GM12878 (cell line): Measurements from ENCODE around the gene ADAR. TPM values are rescaled to one million over a fixed set of nuclear protein-coding genes. Genes with fewer than 3 reads are reported as not detected.
A peak's percentile ranks its signal among the peaks of the same experiment; 100 is the strongest.

Experiments used
- ATAC-seq: fragments of 200-7000 bp; cut with Tn5 transposase; 3 replicates; pipeline ENCODE4 v1.9.1; 2020; ENCODE audit warnings: mild to moderate bottlenecking, moderate library complexity
- BruUV-seq: library from RNA; stranded (reverse); fragments of 400-500 nt; replicated peaks from 2 replicates; lab custom pipeline; 2021; lab: Mats Ljungman, UMichigan
- CTCF ChIA-PET: fragments of 300-600 bp; sonication (Branson Sonifier 250); formaldehyde crosslinking; extraction: SDS; loops from one replicate; lab custom pipeline; 2021; ENCODE audit warnings: inconsistent platforms; lab: Yijun Ruan, JAX
- POLR2A ChIA-PET: fragments of 350-600 bp; formaldehyde crosslinking; extraction: SDS; loops from one replicate; lab custom pipeline; 2021; ENCODE audit warnings: inconsistent platforms; lab: Charles Lee
- RAD21 ChIA-PET: fragments of 300-600 bp; sonication (Branson Sonifier 250); formaldehyde crosslinking; loops from one replicate; lab custom pipeline; 2023; ENCODE audit warnings: antibody characterized with exemption; ENCODE audit not compliant: unreplicated experiment; lab: Charles Lee
- SMC1A ChIA-PET: fragments of 300-600 bp; sonication (Branson Sonifier 250); formaldehyde crosslinking; loops from one replicate; lab custom pipeline; 2023; ENCODE audit not compliant: unreplicated experiment, uncharacterized antibody; lab: Charles Lee
- DNase-seq: peaks from one replicate; pipeline ENCODE4 v3.0.0-alpha.2; 2011; ENCODE audit warnings: low read depth, low spot score
- FAIRE-seq: peaks from 3 replicates; lab custom pipeline; 2011; peaks lifted over from hg19 to GRCh38; lab: Jason Lieb, UNC
- H2AFZ ChIP-seq: 2 replicates; pipeline ENCODE4 v1.6.0; 2011; ENCODE audit warnings: low read depth, low read length, control low read depth; ENCODE audit not compliant: control insufficient read depth
- H3K27ac ChIP-seq: 2 replicates; pipeline ENCODE4 v1.5.1; 2011; ENCODE audit warnings: control low read depth; ENCODE audit not compliant: control insufficient read depth, insufficient read depth
- H3K27me3 ChIP-seq, 2 experiments: replicated peaks in 1 of 2; 2 replicates each; pipeline versions ENCODE4 v1.6.0 to v1.6.1; 2011; ENCODE audit warnings: low read length in 1 of 2; ENCODE audit not compliant: control insufficient read depth in 2 of 2, insufficient read depth in 2 of 2
- H3K36me3 ChIP-seq, 2 experiments: 2 replicates each; pipeline ENCODE4 v1.5.1; 2011; ENCODE audit warnings: low read length in 1 of 2; ENCODE audit not compliant: control insufficient read depth in 2 of 2, insufficient read depth in 2 of 2
- H3K4me1 ChIP-seq: 2 replicates; pipeline ENCODE4 v1.6.1; 2011; ENCODE audit warnings: mild to moderate bottlenecking, low read length, moderate library complexity, mixed read lengths; ENCODE audit not compliant: control insufficient read depth, insufficient read depth
- H3K4me2 ChIP-seq: 2 replicates; pipeline ENCODE4 v1.6.0; 2011; ENCODE audit warnings: control low read depth; ENCODE audit not compliant: control insufficient read depth, insufficient read depth
- H3K4me3 ChIP-seq: fragments of 200-600 bp; sonication (generic); 2 replicates; pipeline ENCODE4 v1.5.1; 2016
- H3K79me2 ChIP-seq: 2 replicates; pipeline ENCODE4 v1.6.0; 2011; ENCODE audit warnings: low read length; ENCODE audit not compliant: control insufficient read depth, insufficient read depth
- H3K9ac ChIP-seq: 2 replicates; pipeline ENCODE4 v1.8.0; 2011; ENCODE audit warnings: low read length, control low read depth, mixed read lengths; ENCODE audit not compliant: control insufficient read depth, insufficient read depth
- H3K9me3 ChIP-seq: replicated peaks from 3 replicates; pipeline ENCODE4 v1.5.1; 2011; ENCODE audit warnings: mild to moderate bottlenecking, low read length; ENCODE audit not compliant: control insufficient read depth, insufficient read depth
- H4K20me1 ChIP-seq: 2 replicates; pipeline ENCODE4 v1.6.0; 2011; ENCODE audit not compliant: control insufficient read depth, insufficient read depth
- MEF2B ChIP-seq: fragments of 450-650 bp; IDR thresholded peaks from 2 replicates; pipeline ENCODE4 v1.6.1; 2018; ENCODE audit warnings: mild to moderate bottlenecking, moderate library complexity; ENCODE audit not compliant: partially characterized antibody, poor library complexity, severe bottlenecking
- POU2F2 ChIP-seq: IDR thresholded peaks from 3 replicates; pipeline ENCODE4 v1.6.1; 2011; ENCODE audit warnings: low read depth, mild to moderate bottlenecking, low read length, borderline replicate concordance
- WGBS: methylation state at CpG from one replicate; pipeline ENCODE4 v1.1.6; 2016; ENCODE audit warnings: low lambda C conversion rate; ENCODE audit not compliant: insufficient replicate concordance, insufficient coverage; ENCODE audit errors: missing lambda C conversion rate; 5-methylcytosine and 5-hydroxymethylcytosine counted together
- in situ Hi-C: fragments of 300-500 bp; cut with MboI; formaldehyde crosslinking; loops from 9 replicates; pipeline ENCODE4 v1.14.3; 2018; ENCODE audit warnings: mixed read lengths
- intact Hi-C: fragments of 100-400 bp; cut with micrococcal nuclease; formaldehyde crosslinking; loops from one replicate; pipeline ENCODE4 v1.14.2; 2022; ENCODE audit not compliant: unreplicated experiment
- polyA plus RNA-seq, 11 experiments: library from polyadenylated mRNA; depleted of rRNA in 4 of 11; unstranded in 6 of 11; stranded (reverse) in 5 of 11; fragments of >200 nt; fragmentation: Nextera tagmentation in 4 of 11; fragmentation: Illumina TruSeq in 1 of 11; extraction: Ambion mirVana in 4 of 11; extraction: Trizol in 1 of 11; gene quantifications; 1 replicate in 1 of 11; 2 replicates in 10 of 11; pipeline versions ENCODE4 v1.2.1 to v1.2.3, GENCODE V29; 2011 to 2016; ENCODE audit warnings: inconsistent platforms in 2 of 11, missing spikeins in 2 of 11, low read depth in 1 of 11
- total RNA-seq, 4 experiments: library from RNA; depleted of rRNA in 3 of 4; stranded (reverse); fragments of >200 nt in 3 of 4; fragmentation: Illumina TruSeq in 1 of 4; extraction: Trizol in 1 of 4; gene quantifications; 2 replicates each; pipeline versions ENCODE4 v1.2.1 to v1.2.3, GENCODE V29; 2013 to 2021

The ADAR gene
- total and polyA plus RNA-seq, 10 of the 15 experiments (the other 5 are each of a cell fraction or from before 2014, with no cell fraction given) = 55.5 to 413 (median 176) TPM

- H3K4me3 ChIP-seq = no peak overlapping the region
- RAD21 ChIA-PET = interaction anchor here (0.6 to 3.2 kb wide), 4 partner anchors 8 to 713 kb away, joined by 3 to 11 read pairs (median 6); no protein-coding TSS in a partner anchor
- intact Hi-C loops = no loop called here
- H3K4me2 ChIP-seq = no peak overlapping the region
- no peaks in the 10 kb centered on the region for H4K20me1 ChIP-seq
- ATAC-seq = no peak
- H3K9me3 ChIP-seq = no peaks in the 10 kb centered on the region
- H2AFZ ChIP-seq = no peak overlapping the region
- peak overlapping the region; percentile 18; the same call in 1 of the 2 replicates for H3K27ac ChIP-seq
- no peak for FAIRE-seq
- peaks cover 24% of the 10 kb centered on the region for H3K4me1 ChIP-seq
- in situ Hi-C loops = no loop called here
- peaks cover 82% of the 10 kb centered on the region for H3K79me2 ChIP-seq
- H3K36me3 ChIP-seq = no peaks in the 10 kb centered on the region; a peak in 2 of 4 replicates
- SMC1A ChIA-PET = interaction anchor here (0.6 to 3.7 kb wide), 8 partner anchors 9 to 333 kb away, joined by 3 to 28 read pairs (median 5); no protein-coding TSS in a partner anchor
- BruUV-seq = no TSS peak
- DNase-seq = no peak
- POLR2A ChIA-PET = interaction anchor here (0.6 to 1.5 kb wide), 4 partner anchors 9 to 15 kb away, joined by 6 to 8 read pairs (median 6); no protein-coding TSS in a partner anchor
- 57% methylated on average over 10 of the region's 10 CpGs for WGBS
- CTCF ChIA-PET = interaction anchor here (0.6 to 3.0 kb wide), 7 partner anchors 9 to 772 kb away, joined by 3 to 17 read pairs (median 4); no protein-coding TSS in a partner anchor
- H3K27me3 ChIP-seq = no peaks in the 10 kb centered on the region
- no peak overlapping the region for H3K9ac ChIP-seq
- TF ChIP-seq POU2F2 (no peak), MEF2B (peak; percentile 19)
Observed at GRCh38 chr1:154611150-154611862, 3.3 kb upstream of the ADAR start.
